ENCODE results near the gene CRYBG2. TPM values are rescaled to one million over a fixed set of nuclear protein-coding genes. Genes with fewer than 3 reads are reported as not detected.

Gene CRYBG2
- total and polyA plus RNA-seq, 10 of the 15 experiments (the other 5 are each of a cell fraction or from before 2014, with no cell fraction given): 0.03 to 1.2 (median 0.11) TPM; not detected in 4

DNA sequence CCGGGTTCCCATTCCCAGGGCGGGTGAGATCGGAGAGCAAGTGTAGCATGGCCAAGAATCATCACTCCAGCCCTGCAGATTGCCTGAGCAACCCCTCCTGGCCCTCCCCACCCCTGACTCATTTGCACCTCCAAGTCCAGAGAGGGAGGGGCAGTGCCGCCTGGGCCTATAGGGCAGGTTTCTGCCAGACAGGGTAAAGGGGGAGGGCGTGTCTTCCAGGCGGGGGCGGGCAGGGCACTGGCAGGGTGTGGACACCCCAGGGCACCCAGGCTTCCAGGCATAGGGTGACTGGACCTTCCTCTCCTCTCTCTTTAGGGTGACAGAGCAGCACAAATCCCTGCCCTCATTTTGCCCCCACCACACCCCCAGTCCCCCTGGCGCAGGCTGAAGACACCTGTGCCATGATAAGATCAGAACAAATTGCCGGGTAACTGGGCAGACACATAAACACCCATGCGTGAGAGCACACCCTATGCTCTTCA, 3.2 kb upstream of the CRYBG2 start:
- Histone ChIP-seq H3K4me1 (ENCODE audit: control insufficient read depth, insufficient read depth, low read length) (no peaks in the 10 kb centered on the region), H3K27me3 (replicated peaks in 1 of 2; ENCODE audit: control insufficient read depth in 2 of 2, insufficient read depth in 2 of 2, low read length in 1 of 2) (peaks cover 3 to 4% of the 10 kb centered on the region in 2 experiments; a peak in 3 of 4 replicates), H3K27ac (ENCODE audit: control insufficient read depth, insufficient read depth) (no peak overlapping the region), H3K4me2 (ENCODE audit: control insufficient read depth, insufficient read depth) (no peak overlapping the region), H3K9me3 (replicated peaks; ENCODE audit: control insufficient read depth, insufficient read depth, low read length) (no peaks in the 10 kb centered on the region), H3K4me3 (no peak overlapping the region), H2AFZ (ENCODE audit: control insufficient read depth, low read depth, low read length) (no peak overlapping the region), H3K9ac (ENCODE audit: control insufficient read depth, insufficient read depth, low read length) (no peak overlapping the region), H3K79me2 (ENCODE audit: control insufficient read depth, insufficient read depth, low read length) (no peaks in the 10 kb centered on the region), H4K20me1 (ENCODE audit: control insufficient read depth, insufficient read depth) (no peaks in the 10 kb centered on the region), H3K36me3 (ENCODE audit: control insufficient read depth in 2 of 2, insufficient read depth in 2 of 2, low read length in 1 of 2) (no peaks in the 10 kb centered on the region)
- no peak for FAIRE-seq
- no peak for DNase-seq (ENCODE audit: low read depth, low spot score)
- intact Hi-C loops (cut with micrococcal nuclease; ENCODE audit: unreplicated experiment): no loop called here
- ChIA-PET RAD21 (ENCODE audit: unreplicated experiment) (no interaction called here), SMC1A (ENCODE audit: uncharacterized antibody, unreplicated experiment) (no interaction called here), CTCF (interaction anchor here (0.6 to 2.1 kb wide), 2 partner anchors 81 to 212 kb away, joined by 3 to 6 read pairs; no protein-coding TSS in a partner anchor), POLR2A (no interaction called here)
- no peak for ATAC-seq
- 25% methylated on average over 10 of the region's 10 CpGs for WGBS (ENCODE audit: insufficient coverage, insufficient replicate concordance, low lambda C conversion rate, missing lambda C conversion rate)
- in situ Hi-C loops (cut with MboI): no loop called here
- TF ChIP-seq MEF2A (IDR thresholded peaks at IDR 0.05; ENCODE audit: insufficient read depth, low read depth, low read length) (no peak), MYB (IDR thresholded peaks at IDR 0.05; ENCODE audit: borderline replicate concordance, low read depth, low read length) (no peak), RBBP5 (conservative IDR thresholded peaks at IDR 0.05) (no peak), PML (IDR thresholded peaks at IDR 0.05; ENCODE audit: low read length) (no peak), HDAC6 (IDR thresholded peaks at IDR 0.05; ENCODE audit: unreplicated experiment) (no peak), SP1 (IDR thresholded peaks at IDR 0.05; ENCODE audit: low read depth, low read length) (no peak), BRCA1 (IDR thresholded peaks at IDR 0.05; ENCODE audit: low read depth, low read length) (no peak), BACH1 (IDR thresholded peaks at IDR 0.05; ENCODE audit: borderline replicate concordance) (no peak), NRF1 (conservative IDR thresholded peaks at IDR 0.05; ENCODE audit: low read depth, low read length) (no peak), FOS (IDR thresholded peaks at IDR 0.05; ENCODE audit: borderline replicate concordance, extremely low read depth, insufficient read length) (no peak), PAX5 (IDR thresholded peaks at IDR 0.05; ENCODE audit: borderline replicate concordance, low read depth, low read length) (no peak), NR2F1 (conservative IDR thresholded peaks at IDR 0.05) (no peak)
- TF ChIP-seq, protein P1, sequence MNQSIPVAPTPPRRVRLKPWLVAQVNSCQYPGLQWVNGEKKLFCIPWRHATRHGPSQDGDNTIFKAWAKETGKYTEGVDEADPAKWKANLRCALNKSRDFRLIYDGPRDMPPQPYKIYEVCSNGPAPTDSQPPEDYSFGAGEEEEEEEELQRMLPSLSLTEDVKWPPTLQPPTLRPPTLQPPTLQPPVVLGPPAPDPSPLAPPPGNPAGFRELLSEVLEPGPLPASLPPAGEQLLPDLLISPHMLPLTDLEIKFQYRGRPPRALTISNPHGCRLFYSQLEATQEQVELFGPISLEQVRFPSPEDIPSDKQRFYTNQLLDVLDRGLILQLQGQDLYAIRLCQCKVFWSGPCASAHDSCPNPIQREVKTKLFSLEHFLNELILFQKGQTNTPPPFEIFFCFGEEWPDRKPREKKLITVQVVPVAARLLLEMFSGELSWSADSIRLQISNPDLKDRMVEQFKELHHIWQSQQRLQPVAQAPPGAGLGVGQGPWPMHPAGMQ (IDR thresholded peaks at IDR 0.05; ENCODE audit: borderline replicate concordance): no peak
- TF ChIP-seq, protein P2, sequence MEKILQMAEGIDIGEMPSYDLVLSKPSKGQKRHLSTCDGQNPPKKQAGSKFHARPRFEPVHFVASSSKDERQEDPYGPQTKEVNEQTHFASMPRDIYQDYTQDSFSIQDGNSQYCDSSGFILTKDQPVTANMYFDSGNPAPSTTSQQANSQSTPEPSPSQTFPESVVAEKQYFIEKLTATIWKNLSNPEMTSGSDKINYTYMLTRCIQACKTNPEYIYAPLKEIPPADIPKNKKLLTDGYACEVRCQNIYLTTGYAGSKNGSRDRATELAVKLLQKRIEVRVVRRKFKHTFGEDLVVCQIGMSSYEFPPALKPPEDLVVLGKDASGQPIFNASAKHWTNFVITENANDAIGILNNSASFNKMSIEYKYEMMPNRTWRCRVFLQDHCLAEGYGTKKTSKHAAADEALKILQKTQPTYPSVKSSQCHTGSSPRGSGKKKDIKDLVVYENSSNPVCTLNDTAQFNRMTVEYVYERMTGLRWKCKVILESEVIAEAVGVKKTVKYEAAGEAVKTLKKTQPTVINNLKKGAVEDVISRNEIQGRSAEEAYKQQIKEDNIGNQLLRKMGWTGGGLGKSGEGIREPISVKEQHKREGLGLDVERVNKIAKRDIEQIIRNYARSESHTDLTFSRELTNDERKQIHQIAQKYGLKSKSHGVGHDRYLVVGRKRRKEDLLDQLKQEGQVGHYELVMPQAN (conservative IDR thresholded peaks at IDR 0.05): no peak
- TF ChIP-seq, protein P3, sequence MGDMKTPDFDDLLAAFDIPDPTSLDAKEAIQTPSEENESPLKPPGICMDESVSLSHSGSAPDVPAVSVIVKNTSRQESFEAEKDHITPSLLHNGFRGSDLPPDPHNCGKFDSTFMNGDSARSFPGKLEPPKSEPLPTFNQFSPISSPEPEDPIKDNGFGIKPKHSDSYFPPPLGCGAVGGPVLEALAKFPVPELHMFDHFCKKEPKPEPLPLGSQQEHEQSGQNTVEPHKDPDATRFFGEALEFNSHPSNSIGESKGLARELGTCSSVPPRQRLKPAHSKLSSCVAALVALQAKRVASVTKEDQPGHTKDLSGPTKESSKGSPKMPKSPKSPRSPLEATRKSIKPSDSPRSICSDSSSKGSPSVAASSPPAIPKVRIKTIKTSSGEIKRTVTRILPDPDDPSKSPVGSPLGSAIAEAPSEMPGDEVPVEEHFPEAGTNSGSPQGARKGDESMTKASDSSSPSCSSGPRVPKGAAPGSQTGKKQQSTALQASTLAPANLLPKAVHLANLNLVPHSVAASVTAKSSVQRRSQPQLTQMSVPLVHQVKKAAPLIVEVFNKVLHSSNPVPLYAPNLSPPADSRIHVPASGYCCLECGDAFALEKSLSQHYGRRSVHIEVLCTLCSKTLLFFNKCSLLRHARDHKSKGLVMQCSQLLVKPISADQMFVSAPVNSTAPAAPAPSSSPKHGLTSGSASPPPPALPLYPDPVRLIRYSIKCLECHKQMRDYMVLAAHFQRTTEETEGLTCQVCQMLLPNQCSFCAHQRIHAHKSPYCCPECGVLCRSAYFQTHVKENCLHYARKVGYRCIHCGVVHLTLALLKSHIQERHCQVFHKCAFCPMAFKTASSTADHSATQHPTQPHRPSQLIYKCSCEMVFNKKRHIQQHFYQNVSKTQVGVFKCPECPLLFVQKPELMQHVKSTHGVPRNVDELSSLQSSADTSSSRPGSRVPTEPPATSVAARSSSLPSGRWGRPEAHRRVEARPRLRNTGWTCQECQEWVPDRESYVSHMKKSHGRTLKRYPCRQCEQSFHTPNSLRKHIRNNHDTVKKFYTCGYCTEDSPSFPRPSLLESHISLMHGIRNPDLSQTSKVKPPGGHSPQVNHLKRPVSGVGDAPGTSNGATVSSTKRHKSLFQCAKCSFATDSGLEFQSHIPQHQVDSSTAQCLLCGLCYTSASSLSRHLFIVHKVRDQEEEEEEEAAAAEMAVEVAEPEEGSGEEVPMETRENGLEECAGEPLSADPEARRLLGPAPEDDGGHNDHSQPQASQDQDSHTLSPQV (IDR thresholded peaks at IDR 0.05): no peak
- no TSS peak for BruUV-seq (replicated peaks)

All from GM12878 (cell line).